ENCODE results near the gene KYAT1. TPM values are rescaled to one million over a fixed set of nuclear protein-coding genes. Genes with fewer than 3 reads are reported as not detected.

Gene KYAT1
- polyA plus RNA-seq, 3 donors: 18.9 to 20.7 (median 19.7) TPM

- no peak for DNase-seq (ENCODE audit: low read depth in 3 of 3, low spot score in 2 of 3)
Observed at GRCh38 chr9:128909859-128910258, 28.1 kb upstream of the KYAT1 start.

- DNase-seq (ENCODE audit: low read depth in 3 of 3, low spot score in 2 of 3): no peak
Observed at GRCh38 chr9:128908372-128908771, 26.6 kb upstream of the KYAT1 start.

DNA sequence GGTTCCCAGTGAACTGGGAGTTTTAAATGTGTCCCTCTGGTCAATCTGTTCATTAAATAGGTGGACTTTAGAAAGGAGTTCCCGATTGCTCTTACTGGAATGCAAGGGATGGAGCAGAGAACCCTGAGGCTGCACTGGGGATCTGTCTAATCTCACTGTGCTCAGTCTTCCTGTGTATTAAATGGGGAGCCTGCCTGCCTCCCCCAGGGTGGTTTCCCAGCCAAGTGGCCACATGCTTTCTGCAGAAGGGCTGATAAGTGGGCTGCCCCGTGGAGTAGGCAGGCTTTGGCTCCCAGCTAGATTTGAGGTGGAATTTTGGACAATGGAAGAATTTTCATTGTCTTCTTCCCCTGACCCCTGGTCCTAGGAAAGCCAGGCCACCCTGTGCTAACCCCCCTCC is 25.0 kb upstream of the KYAT1 start:
- no peak for DNase-seq (ENCODE audit: low read depth in 3 of 3, low spot score in 2 of 3)

GRCh38 chr9:128905964-128906363 is 24.2 kb upstream of the KYAT1 start:
- DNase-seq (ENCODE audit: low read depth in 3 of 3, low spot score in 2 of 3): no peak

DNA sequence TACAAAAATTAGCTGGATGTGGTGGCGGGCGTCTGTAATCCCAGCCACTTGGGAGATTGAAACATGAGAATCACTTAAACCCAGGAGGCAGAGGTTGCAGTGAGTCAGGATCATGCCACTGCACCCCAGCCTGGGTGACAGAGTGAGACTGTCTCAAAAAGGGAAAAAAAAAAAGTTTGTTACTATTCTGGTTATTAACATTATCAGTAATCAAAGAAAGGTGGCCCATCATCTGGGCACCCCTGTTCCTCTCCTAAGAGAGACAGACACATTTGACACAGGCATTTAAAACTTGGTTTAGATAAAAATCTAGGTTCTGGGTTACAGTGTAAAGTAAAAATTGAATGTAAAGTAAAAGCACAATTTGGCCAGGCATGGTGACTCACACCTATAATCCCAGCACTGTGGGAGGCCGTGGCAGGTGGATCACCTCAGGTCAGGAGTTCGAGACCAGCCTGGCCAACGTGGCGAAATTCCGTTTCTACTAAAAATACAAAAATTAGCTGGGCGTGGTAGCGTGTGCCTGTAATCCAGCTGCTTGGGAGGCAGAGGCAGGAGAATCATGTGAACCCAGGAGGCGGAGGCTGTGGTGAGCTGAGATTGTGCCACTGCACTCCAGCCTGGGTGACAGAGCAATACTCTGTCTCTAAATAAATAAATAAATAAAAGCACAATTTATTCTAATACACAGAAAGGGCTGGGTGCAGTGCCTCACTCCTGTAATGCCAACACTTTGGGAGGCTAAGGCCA is 22.3 kb upstream of the KYAT1 start:
- no peak for DNase-seq (ENCODE audit: low read depth in 3 of 3, low spot score in 2 of 3)

- no peak for DNase-seq (ENCODE audit: low read depth in 3 of 3, low spot score in 2 of 3)
Observed at GRCh38 chr9:128903079-128903461, 21.3 kb upstream of the KYAT1 start.

DNA sequence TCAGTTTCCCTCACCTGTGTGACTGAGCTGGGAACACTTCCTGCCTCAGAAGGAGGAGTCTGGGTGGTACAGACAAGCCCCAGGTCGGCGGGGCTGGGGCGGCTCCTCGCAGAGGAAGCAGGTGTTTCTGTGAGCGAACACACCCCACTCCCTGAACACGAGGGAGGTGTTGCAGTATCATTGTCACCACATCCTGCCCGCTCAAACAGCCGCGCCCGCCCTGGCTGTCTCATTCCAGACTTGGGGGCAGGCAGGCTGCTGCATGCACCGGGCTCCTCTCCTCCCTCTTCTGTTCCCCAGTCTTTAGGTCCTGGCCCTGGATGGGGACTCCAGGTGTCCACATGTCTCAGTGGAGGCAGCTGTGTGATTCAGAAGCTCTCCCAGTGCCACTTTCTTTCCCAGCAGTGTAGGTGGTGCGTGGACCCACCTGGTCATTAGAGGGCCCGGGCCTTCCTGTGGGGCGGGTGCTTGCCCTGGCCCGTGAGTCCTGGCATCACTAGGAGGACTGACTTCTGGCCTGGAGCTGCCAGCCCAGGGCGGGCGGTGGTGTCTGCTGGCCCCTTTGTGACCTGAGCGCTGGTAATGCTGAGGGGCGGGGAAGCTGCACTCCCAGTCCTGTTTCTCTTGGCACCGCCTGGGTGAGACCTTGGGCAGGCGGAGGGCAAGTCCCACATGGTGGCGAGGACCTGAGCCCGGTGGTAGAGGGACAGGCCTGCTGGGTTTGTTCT is 20.8 kb upstream of the KYAT1 start:
- DNase-seq (ENCODE audit: low read depth in 3 of 3, low spot score in 2 of 3): no peak

DNA sequence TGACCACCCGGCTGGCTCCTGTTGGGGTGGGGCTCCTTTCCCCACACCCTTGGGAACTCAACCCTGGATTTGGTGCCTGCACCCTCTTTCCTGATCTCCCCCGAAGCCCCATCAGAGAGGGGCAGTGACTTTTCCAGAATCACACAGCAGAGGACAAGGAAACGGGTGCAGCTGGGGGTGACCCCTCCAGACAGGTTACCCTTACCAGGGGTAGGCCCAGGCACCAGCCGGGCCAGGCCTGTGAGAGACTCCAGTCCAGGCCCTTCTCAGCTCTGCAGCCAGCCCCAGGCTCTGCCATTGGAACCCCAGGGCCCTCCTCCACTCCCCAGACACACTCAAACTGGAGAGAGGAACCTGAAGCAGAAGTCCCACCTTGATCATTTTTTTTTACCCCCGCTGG is 20.1 kb upstream of the KYAT1 start:
- no peak for DNase-seq (ENCODE audit: low read depth in 3 of 3, low spot score in 2 of 3)

DNA sequence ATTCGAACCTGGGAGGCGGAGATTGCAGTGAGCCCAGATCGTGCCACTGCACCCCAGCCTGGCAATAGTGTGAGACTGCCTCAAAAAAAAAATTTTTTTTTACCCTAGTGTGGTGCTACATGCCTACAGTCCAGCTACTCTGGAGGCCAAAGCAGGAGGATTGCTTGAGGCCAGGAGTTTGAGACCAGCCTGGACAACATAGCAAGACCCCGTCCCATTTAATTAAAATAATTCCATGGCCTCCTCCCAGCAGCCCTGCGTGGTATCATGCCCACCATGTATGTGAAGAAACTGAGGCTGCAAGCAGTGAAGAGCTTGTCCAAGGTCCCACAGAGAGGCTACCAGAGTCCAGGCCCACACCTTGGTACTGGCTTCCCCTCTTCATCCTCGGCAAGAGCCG is 19.6 kb upstream of the KYAT1 start:
- DNase-seq (ENCODE audit: low read depth in 3 of 3, low spot score in 2 of 3): no peak

- DNase-seq (ENCODE audit: low read depth in 3 of 3, low spot score in 2 of 3): no peak
Observed at GRCh38 chr9:128899566-128900322, 18.0 kb upstream of the KYAT1 start.

DNA sequence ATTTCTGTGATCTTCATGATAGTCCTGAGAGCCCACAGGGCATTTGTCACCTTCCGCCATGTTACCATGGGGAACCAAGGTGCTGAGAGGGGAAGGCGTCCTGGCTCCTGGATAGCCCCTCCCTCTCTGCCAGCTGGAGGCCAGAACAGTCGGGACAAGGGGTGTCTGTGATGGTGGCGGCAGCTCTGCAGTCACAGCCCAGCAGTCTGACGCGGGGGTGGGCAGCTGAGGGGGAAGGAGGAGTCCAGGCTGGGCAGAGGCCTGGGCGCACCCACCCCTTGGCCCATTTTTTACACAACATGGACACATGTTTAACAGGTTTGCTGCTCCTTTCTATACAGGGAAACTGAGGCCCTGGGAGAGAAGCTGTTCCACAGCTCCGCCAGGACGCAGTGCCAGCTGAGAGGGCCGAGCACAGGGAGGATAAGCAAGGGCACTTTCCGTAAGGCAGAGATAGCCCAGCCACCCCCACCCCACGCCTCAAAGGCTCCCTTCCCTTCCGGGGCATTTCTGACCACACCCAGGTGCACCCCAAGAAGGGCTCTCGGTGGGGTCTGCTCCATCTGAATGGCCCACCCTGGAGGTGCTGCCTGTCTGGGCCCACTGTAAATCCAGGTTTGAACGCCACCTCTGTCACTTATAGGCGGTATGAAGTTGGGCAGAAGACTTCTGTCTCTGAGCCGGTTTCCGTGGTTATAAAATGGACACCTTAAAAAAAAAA is 17.3 kb upstream of the KYAT1 start:
- DNase-seq (ENCODE audit: low read depth in 3 of 3, low spot score in 2 of 3): no peak

GRCh38 chr9:128898382-128898781 is 16.6 kb upstream of the KYAT1 start:
- DNase-seq (ENCODE audit: low read depth in 3 of 3, low spot score in 2 of 3): no peak

DNA sequence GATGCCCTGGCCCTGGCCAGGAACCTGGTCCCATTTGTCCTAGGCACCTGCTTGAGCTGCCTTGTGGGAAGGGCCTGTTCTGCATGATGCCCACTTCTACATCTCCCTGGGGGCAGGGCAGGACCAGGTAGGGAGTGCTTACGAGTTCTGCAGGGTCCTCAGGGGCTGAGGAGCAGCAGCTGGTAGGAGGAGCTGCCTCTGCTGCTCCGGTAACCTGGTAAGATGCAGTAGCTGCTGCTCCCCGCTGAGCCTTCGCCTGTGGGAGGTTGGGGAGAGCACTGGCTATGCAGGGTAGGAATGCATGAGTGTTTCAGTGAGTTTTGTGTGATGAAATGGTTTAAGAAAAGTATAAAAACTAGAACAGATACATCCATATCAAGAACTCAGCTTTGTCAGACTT is 13.8 kb upstream of the KYAT1 start:
- DNase-seq (ENCODE audit: low read depth in 3 of 3, low spot score in 2 of 3): no peak

GRCh38 chr9:128894764-128895163 is 13.0 kb upstream of the KYAT1 start:
- no peak for DNase-seq (ENCODE audit: low read depth in 3 of 3, low spot score in 2 of 3)

GRCh38 chr9:128893354-128893753 is 11.6 kb upstream of the KYAT1 start:
- no peak for DNase-seq (ENCODE audit: low read depth in 3 of 3, low spot score in 2 of 3)

GRCh38 chr9:128892221-128892921 is 10.6 kb upstream of the KYAT1 start:
- no peak for DNase-seq (ENCODE audit: low read depth in 3 of 3, low spot score in 2 of 3)

- DNase-seq (ENCODE audit: low read depth in 3 of 3, low spot score in 2 of 3): no peak
Observed at GRCh38 chr9:128891321-128892220, 9.8 kb upstream of the KYAT1 start.

DNA sequence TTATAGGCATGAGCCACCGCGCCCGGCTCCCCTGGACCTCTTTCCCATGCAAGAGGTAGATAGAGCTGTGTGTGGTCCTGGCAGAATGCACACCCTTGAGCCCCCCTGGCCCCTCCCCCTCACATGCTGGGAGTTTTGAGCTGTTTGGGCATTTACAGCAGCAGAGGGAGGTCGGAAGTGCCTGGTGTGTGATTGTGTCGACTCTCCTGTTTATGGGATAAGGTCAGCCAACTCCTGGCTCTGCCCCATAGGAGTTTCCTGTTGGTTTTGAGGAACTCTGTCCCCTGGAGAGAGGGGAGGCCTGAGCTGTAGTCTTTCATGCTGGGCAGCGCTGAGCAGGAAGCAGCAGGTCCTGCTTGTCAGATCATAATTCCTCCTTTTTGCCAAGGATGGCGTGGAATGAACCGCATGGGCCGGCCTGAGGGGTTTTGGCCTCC is 6.2 kb upstream of the KYAT1 start:
- no peak for DNase-seq (ENCODE audit: low read depth in 3 of 3, low spot score in 2 of 3)

GRCh38 chr9:128887049-128887448 is 5.3 kb upstream of the KYAT1 start:
- no peak for DNase-seq (ENCODE audit: low read depth in 3 of 3, low spot score in 2 of 3)

All from right renal cortex interstitium (tissue), 3 donors.